ENCODE results near the gene VAC14.
"Not testable (repeated sequence)": the region's sequence is repeated elsewhere in the genome, so short reads cannot be mapped to it uniquely, and the experiment has no call there.

VAC14 gene

DNA sequence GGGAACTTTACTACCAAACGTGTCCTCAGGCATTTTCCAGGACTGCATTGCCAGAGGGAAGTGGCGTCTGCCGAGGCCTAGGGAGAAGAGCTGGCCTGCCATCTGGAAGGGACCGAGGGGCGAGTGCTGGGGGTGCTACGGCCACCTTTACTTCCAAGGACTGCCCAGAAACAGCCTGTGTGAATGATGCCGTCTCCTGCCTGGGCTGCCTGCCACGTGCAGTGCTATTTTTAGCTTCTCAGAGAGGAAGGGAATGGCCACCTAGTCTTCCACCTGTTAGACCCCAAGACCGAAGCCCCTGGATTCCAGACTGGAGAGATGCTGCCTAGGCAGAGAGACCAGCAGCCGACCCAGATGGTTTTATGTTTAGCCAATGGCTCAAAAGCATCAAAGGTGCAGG is 57.2 kb downstream of the VAC14 start:
- no peak for DNase-seq (ENCODE audit: low spot score)

- not testable (repeated sequence) for DNase-seq (ENCODE audit: low spot score)
Observed at GRCh38 chr16:70742967-70743366, 58.0 kb downstream of the VAC14 start.

DNA sequence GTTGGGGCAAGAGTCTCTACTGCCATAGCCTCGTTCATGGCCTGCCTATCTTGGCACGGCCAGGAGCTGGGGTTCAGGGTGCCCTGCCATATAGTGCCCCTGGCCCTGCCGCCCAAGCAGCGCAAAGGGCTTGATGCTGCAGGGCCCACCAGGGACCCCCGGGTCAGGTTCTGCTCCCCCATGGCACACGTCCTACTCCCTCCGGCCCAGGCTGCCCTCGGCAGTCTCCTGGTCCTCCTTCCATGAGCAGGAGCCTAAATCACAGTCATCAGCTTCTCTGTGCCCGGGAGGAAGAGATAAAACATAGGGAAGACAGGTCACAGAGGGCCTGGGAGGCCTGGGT is 59.2 kb downstream of the VAC14 start:
- no peak for DNase-seq (ENCODE audit: low spot score)

GRCh38 chr16:70740914-70741782 is 59.8 kb downstream of the VAC14 start:
- DNase-seq (ENCODE audit: low spot score), result no peak

GRCh38 chr16:70740174-70740913 is 60.6 kb downstream of the VAC14 start:
- DNase-seq (ENCODE audit: low spot score), result no peak

GRCh38 chr16:70739389-70739788 is 61.6 kb downstream of the VAC14 start:
- DNase-seq (ENCODE audit: low spot score), result no peak

- peak; percentile 29 for DNase-seq (ENCODE audit: low spot score)
Observed at GRCh38 chr16:70738083-70738977, 62.6 kb downstream of the VAC14 start.

- peak; percentile 90 for DNase-seq (ENCODE audit: low spot score)
Observed at GRCh38 chr16:70737377-70738082, 63.4 kb downstream of the VAC14 start.

DNA sequence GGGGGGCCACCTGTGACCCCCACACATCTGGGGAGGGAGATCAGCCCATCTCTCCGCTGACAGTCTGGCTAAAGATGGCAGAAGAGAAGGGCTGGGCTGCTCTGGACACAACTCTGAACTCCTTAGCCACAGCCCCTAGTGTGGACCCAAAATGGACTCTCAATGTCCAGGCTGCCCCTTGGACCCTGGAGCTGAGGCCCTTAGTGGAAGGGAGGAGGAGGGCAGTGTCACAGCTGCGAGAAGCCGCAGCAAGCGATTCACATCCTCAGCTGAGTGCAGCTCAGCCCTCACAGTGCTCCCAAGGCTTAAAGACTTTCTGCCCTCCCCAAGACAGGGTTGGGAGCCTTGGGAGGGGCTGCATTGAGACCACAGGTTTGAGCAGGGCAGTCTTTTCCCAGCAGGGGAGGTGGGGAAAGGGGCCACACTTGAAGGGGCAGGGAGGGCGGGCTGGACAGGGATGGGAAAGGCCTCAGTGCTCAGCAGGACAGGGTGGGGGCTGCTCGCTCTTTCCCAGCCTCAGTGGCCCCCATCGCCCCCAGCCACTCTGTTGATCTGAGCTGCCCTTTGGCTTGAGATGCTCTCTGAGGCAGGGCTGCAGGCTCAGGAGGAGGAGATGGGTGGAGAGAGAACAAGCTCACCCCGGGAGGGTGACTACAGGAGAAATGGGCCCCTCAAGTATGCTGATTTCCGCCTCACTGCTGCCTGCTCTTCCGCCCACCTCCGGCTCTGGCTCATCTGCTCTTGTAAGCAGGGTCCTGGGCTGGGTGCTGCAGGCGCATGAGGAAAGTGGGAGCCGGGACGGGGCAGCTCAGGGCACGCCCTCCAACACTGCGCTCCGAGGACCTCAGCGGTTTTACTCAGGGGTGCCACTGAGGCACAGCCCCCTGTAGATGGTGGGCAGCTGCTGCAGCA is 64.2 kb downstream of the VAC14 start:
- DNase-seq (ENCODE audit: low spot score), result no peak

- no peak for DNase-seq (ENCODE audit: low spot score)
Observed at GRCh38 chr16:70735141-70735979, 65.6 kb downstream of the VAC14 start.

DNA sequence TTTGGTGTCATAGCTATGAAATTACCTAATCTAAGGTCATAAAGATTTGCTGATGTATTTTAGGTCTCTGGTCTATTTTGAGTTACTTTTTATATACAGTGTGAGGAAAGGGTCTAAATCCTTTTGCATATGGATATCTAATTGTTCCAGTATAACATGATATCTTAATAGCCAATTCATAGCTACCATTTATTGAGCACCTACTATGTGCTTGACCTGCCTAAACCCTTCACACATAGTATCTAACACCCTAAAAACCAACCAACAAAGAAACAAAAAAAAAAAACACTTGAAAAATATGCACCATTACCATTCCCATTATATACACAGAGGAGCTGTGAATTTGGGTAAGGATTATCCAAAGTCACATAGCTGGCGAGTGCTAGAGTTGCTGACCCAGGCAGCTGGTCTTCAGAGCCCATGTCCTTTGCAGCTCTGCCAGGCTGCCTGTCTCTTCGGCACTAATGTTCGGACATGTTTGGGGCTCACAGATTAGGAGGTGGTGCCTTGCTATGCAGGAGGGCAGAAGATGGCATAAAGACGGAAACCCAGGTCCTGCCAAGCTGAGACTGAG is 66.3 kb downstream of the VAC14 start:
- DNase-seq (ENCODE audit: low spot score), result no peak

DNA sequence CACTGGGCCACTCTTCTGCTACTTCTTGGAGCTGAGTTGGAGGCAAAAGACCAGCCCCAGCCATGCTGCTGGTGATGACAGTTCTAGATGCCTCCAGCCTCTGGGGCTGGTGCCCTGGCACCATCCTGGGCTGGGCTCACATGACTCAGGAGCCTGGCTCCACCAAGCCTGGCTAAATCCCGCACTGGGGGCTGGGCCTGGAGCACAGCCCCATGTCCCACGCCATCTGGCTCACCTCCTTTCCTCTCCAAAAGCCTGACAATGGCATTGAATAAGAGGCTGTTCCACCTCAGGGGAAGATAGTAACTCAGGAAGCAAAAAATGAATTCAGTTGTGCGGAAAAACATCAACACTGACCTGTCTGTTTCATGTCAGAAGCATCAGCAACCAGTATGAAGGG is 70.0 kb downstream of the VAC14 start:
- DNase-seq (ENCODE audit: low spot score), result no peak

DNA sequence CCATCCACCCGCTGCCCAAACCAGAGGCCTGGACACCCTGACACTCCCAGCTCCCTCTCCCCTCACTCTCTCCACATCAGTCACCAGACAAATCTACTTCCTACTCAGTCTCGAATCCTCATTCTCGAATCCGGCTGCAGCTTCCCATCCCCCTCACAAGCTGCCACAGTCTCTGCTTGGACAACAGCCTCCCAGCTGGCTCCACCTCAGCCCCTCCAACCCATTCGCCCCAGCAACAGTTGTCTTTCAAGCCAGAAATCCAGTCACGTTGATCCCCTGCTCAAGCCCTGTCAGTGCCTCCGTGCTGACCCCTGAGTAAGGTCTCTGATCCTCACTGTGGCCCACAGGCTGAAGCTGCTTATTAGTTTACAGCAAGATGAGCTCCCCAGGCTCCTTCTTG is 70.9 kb downstream of the VAC14 start:
- no peak for DNase-seq (ENCODE audit: low spot score)

- no peak for DNase-seq (ENCODE audit: low spot score)
Observed at GRCh38 chr16:70729292-70729691, 71.7 kb downstream of the VAC14 start.

GRCh38 chr16:70728150-70728549 is 72.8 kb downstream of the VAC14 start:
- no peak for DNase-seq (ENCODE audit: low spot score)

GRCh38 chr16:70726892-70727361 is 74.0 kb downstream of the VAC14 start:
- no peak for DNase-seq (ENCODE audit: low spot score)

- DNase-seq (ENCODE audit: low spot score), result no peak
Observed at GRCh38 chr16:70725912-70726828, 74.8 kb downstream of the VAC14 start.
